ENCODE data around the gene C16orf86.
A peak's percentile ranks its signal among the peaks of the same experiment; 100 is the strongest.
"Not testable (repeated sequence)": the region's sequence is repeated elsewhere in the genome, so short reads cannot be mapped to it uniquely, and the experiment has no call there.

The C16orf86 gene

DNA sequence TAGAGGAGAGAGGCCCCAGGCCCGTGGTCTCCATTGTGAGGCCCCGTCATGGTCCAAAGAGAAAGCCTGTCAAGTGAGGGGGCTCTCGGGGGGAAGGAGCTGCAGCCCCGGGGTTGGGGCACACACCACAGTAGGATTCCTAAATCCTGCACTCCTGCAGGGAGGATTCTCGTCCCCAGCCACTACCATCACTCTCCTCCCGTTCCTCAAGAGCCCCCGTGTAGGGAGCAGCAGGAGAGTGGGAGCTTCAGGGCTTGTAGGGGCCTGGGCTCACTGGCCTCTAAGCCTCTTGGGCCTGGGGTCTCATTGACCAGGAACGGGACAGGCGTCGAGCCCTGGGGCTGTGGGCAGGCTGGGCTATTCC is 821 bp downstream of the C16orf86 start:
- no peak for DNase-seq (ENCODE audit: low spot score)

DNA sequence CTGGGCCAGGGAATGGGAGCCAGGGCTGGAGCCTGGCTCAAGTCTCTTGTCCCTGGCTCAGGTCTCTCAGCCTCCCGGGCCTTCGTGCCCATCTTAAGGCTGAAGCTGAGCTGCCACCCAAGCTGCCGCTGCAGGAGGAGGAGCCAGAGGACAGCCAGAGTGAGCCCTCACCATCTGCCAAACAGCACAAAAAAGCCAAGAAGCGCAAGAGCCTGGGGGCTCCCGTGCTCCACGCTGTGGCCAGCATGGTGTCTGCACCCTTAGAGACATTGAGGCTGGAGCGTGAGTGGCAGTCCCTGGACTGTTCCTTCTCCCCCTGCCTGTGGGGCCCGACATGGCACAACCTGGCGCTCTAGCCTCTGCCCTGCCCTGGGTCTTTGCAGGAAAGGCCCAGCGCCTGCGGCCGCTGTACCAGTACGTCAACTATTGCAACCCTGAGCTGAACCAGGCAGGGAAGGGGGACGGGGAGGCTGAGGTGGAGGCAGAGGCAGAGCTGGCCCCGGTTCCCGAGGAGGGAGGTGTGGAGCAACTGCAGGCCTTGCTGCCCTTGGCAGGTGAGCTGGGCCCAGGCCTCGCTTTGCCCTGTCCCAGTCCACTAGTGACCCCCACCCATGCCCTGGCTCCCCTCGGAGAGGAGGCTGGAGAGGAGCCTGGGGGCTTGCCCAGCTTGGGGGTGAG is 1.3 kb downstream of the C16orf86 start:
- DNase-seq (ENCODE audit: low spot score), result peak; percentile 99

DNA sequence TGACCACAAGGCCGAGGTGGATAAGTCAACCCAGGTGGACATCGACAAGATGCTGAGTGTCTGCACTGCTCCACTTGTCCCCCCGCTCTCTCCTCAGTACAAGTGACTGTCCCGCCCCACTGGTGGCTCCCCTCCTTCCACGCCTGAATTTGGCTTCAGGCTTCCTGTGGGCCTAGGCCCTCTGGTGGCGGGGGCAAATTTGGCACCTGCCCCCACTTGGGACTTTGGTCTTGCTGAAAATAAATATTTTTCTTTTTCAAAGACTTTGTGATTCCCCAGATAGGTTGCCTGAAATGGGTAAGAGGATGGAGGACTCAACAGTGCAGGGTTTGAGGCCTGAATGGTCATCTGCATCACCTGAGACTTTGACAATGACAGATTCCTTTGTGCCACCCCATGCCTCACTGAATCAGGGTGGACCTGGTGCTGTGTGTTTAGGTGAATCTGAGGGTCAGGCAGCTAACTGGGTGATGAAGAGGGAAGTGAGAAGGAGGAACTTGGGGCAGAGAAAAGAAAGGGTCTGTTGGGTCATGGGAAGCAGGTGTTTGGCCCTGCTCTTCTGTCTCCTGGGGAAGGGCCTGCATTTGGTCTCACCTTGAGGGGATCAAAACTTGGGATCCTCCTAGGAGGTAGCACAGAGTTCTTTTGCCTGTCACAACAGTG is 2.0 kb downstream of the C16orf86 start:
- peak; percentile 24 for DNase-seq (ENCODE audit: low spot score)

DNA sequence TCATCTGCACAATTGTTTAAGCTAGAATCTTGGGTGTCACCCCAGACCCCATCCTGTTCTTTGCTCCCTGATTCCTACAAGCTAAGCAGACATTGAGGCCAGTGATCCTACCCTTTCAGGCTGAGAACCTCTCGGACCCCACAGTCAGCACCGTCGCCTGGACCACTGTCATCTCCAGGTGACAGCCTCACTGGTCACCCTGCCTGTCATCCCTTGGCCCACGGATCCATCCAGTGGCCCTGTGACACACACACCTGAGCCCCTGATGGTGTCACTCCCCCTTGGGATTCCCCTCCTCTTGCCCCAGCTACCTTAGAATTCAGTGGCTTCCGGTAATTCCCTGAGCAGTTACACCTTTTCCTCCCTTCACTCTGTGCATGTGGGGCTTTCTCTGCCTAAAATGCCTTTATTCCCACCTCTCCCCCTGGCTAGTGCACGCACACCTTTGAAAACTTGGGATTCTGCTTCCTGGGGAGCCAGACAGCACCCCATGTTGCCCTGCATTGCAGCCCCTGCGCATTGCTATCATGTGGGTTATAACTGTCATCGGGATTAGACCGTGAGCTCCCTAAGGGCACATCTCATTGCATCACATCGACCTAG is 3.0 kb downstream of the C16orf86 start:
- no peak for DNase-seq (ENCODE audit: low spot score)

DNA sequence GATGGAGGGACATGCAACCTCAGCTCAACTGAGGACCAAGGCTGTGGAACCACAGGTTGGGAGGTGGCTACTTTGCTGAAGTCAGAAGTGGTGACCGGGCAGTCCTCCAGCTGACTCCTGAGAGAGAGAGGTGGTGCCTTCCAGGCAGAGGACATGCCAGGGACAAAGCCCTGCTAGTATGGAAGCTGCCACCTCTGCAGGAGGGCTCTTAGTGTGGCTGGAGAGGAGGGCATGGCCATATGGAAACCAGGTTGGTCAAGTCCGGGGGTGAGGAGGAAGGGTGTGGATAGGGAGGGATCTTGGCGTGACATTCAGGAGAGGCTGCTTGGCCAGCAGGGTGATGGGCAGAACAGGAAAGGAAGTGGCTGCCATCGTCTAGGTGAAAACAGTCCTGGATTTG is 5.7 kb downstream of the C16orf86 start:
- no peak for DNase-seq (ENCODE audit: low spot score)

DNA sequence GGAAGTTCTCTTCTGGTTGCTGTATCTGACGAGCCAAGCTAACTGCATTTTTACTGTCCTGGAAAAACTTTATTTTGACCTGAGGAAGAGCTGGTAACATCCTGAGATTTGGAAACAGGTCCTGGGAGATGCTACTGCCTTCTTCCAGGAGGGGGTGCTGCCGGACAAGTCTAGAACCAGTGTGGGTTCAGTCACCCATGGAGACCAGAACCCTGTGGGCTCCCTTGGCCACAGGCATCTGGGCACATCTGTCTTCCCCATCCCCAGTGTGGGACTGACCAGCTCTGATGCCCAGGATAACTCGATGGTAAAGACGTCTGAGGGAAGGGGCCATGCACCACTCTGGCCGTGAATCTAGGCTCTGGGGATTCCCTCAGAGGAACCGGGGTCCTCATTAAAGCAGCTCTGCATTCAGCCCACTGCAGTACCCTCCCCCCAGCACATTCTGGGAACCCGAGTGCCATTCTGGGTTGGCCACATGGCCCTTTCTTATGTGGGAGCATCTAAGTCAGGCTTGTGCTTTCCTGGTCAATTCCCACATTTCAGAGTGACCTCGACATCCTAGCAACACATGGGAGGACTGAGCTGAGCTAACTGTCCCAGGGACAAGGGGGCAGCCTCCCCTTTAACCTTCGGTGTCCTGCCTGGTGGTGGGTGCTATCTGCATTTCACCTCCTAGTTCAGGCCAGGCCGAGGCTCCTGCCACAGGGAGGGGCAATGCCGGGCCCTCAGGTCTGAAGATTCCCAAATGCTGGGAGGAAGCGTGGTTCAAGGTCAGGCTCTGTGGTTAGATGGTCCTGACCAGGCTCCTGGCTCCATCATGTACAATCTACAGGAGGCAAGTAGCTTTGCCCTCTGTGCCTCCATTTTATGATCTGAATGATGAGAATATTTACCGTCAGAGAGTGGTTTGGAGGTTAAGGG is 6.4 kb downstream of the C16orf86 start:
- peak; percentile 83 for DNase-seq (ENCODE audit: low spot score)

DNA sequence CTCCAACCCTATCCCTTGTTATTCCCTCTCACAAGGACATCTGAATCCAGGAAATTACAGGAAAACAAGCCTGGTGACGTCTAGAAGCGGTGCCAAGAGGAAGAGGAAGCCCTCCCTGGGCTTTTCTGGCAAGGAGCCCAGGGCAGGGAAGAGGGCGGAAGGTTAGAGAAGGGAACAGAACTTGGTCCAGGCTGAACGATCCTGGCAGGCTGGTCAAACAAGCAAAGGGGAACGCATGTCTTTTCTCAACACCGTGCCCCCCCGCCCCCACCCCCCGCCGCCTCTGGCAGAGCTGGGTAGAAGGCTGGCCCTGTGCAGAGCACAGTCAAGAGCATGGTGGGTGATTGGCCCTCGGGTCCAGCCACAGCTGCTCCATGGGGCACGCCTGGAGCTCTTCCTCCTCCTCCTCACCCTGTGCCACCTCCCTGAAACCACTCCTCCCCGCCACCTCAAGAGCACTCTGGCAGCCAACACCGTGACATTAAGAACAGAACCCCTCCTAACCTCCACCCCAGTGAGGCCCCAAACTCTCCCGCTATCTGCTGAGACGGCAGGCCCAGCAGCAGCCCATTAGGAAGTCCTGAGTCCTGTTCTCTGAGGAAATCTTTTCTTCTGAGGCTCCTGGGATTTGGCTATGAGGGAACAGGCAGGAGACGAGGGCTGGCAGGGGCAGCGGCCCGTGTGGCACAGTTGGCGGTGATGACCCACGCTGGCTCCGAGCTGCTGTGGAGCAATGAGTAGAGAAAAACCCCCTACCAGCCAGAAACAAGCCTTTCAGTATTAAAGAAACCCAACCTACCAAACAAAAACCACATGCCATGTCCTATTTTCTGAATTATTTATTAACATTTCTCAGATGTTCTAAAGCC is 7.3 kb downstream of the C16orf86 start:
- DNase-seq (ENCODE audit: low spot score), result no peak

DNA sequence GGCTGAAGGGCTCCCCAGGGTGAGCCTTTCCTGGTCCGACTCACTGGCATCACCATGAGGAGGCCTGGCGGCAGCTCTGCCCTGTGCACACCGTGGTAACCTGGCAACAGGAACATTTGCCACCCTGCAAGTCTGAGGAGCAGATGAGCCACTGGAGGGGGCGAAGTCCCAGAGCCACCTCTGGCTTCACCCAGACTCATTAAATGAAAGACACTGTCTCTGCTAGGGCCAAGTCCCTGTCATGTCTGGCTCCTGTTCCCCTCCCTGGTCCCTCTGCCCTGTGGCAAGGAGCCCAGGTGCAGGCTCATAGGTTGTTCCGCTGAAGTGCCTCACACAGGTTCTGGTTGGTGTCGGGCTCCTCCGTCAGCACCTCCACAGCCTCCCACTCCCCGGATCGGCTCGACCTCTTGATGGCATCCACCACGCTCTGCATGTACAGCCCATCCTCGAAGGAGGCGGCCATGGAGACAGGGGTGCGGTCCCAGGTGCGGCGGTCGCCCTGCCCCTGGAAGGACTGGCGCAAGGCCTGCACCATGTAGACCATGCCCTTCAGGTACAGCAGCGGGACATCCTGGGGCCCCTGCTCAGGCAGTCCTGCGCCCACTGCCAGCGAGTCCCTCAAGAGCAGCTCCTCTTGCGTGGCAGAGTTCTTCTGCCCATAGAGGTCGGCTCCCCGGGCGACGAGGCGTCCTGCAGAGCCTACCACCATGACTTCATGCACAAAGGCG is 8.4 kb downstream of the C16orf86 start:
- no peak for DNase-seq (ENCODE audit: low spot score)

DNA sequence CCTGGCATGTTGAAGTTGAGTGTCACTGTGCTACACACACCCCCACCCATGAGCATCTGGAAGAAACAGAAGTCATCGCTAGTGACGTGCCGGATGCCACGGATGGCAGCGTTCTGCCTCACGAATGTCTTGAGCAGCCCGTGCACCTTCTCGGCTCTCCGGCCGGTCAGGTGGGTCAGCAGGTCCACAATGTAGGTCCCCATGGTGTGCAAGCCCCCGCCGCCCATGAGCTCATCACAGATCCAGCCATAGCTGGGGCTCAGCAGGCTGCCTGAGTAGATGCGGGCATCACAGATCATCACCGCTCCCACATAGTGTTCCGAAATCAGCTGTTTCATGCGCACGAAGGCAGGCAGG is 8.9 kb downstream of the C16orf86 start:
- no peak for DNase-seq (ENCODE audit: low spot score)

DNA sequence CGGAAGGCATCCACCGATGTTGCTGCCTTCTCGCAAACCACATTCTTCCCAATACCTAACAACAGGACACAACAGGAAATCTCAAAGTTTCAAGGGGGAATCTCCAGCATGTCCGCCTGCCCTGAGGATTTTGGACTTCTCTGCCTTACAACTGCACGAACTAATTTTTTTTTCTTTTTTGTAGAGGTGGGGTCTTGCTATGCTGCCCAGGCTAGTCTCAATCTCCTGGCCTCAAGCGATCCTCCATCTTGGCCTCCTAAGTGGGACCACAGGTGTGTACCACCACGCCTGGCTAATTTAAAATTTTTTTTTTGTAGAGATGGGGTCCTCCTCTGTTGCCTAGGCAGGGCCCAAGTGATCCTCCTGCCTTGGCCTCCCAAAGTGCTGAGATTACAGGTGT is 9.4 kb downstream of the C16orf86 start:
- DNase-seq (ENCODE audit: low spot score), result no peak

DNA sequence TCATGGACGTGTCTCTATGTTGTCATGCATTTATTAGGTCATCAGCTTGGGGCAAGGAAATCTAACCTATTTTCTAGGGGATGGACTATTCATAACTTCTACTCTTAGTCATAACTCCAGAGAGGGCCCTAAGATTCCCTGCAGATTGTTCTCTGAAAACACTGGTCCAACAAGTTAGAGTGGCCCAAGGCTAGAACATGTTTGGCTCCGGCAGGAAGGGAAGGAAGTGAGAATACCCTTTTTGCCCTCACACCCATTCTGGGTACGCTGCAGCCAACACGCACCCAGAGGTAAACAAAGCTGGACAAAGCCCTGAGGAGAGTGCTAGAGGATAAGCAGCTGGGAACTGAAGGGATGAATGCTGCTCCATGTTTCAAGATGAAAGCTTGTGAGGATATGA is 9.9 kb downstream of the C16orf86 start:
- DNase-seq (ENCODE audit: low spot score), result no peak

DNA sequence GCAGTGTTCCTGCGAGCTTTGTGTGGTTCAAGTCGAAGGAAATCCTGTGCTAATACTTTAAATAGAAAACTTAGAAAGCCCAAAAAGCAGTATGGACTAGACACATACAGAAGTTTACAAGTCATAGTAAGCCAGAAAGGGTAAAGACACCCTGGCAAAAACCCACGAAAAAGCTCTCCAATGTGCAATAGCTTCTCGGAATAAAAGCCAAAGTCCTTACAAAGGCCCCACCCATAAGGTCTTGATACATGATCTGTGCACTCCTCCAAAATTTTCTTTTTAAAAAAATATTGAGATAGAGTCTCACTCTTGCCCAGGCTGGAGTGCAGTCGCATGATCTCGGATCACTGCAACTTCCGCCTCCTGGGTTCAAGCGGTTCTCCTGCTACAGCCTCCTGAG is 10.3 kb downstream of the C16orf86 start:
- no peak for DNase-seq (ENCODE audit: low spot score)

DNA sequence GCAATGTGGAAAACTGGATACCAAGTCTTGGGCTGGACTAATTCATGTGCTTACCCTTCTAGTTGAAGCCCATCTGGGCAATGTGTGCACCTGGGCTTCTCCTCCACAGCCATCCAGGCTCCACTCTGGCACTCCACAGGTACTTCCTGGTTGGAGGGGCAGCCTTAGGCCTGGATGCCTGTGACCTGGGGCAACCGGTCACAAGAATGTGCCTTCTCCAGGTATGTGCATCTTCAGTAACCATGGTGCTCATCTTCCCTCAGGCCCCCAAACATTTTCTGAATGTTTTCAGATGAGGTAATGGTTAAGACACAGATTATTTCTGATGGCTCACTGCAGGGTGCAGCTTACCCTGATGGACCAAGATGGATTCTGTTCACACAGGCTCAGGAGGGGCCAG is 11.1 kb downstream of the C16orf86 start:
- no peak for DNase-seq (ENCODE audit: low spot score)

DNA sequence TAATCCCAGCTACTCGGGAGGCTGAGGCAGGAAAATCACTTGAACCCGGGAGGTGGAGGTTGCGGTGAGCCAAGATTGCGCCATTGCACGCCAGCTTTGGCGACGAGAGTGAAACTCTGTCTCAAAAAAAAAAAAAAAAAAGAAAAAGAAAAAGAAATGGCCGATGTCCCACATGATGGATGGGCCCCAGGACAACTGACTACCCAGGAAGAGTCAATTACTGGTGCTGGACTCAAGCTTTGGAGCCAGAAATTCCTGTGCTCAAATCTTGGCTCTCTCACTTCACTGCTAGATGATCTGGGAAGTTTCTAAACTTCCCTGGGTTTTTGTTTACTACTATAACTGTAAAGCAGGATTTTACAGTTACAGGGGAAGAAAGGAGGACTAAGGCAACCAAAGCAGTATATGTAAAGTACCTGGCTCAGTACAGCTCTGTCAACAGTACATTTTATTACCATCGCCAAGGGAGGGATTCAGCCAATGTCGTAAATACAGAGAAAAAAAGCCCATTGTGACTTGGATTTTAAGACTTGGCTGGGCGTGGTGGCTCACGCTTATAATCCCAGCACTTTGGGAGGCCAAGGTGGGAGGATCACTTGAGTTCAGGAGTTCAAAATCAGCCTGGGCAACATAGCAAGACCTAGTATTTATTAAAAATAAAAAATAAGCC is 11.9 kb downstream of the C16orf86 start:
- DNase-seq (ENCODE audit: low spot score), result no peak

DNA sequence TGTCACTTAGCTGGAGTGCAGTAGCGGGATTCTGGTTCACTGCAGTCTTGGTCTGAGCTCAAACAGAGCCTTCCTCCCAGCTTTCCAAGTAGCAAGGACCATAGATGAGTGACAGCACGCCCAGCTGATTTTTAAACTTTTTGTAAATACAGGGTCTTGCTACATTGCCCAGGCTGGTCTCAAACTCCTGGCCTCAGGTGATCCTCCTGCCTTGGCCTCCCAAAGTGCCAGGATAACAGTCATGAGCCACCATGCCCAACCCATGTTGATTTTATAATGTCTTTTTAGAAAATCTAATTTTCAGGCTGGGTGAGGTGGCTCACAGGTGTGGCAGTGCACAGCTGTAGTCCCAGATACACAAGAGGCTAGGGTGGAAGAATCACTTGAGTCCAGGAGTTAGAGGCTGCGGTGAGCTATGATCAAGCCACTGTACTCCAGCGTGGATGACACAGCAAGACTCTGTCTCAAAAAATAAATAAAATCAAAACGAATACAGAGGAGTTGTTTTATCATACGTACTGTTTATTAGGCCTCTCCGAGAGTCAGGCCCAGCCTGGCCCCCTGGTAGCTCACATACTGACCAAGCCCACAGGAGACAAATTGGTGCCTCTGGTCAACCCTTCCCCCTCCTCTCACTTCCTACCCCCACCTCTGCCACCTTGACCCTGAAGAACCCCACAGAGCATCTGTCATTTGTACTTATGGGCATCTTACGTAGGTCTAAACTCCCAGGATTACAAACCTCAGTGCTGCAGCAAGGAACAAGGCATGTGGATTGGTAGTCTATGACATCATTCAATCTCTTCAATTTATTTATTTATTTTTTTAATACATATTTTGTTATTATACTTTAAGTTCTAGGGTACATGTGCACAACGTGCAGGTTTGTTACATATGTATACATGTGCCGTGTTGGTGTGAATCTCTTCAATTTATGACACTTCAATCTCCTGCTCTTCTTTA is 13.6 kb downstream of the C16orf86 start:
- DNase-seq (ENCODE audit: low spot score), result no peak

DNA sequence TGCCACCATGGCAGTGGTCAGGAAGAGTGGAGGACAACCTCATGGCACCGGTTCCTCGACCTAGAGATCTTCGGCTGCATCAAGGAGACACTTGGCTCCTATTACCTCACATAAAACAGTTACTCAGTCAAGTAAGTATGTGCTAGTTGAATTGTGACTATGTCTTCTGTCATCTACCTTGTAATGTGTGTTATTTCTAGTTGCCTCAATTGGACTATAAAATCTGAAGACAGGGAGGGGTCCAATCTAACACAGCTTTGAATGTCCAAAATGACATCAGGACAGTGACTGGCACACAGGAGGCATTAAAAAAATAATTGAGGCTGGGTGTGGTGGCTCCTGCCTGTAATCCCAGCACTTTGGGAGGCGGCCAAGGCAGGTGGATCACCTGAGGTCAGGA is 17.2 kb downstream of the C16orf86 start:
- no peak for DNase-seq (ENCODE audit: low spot score)

DNA sequence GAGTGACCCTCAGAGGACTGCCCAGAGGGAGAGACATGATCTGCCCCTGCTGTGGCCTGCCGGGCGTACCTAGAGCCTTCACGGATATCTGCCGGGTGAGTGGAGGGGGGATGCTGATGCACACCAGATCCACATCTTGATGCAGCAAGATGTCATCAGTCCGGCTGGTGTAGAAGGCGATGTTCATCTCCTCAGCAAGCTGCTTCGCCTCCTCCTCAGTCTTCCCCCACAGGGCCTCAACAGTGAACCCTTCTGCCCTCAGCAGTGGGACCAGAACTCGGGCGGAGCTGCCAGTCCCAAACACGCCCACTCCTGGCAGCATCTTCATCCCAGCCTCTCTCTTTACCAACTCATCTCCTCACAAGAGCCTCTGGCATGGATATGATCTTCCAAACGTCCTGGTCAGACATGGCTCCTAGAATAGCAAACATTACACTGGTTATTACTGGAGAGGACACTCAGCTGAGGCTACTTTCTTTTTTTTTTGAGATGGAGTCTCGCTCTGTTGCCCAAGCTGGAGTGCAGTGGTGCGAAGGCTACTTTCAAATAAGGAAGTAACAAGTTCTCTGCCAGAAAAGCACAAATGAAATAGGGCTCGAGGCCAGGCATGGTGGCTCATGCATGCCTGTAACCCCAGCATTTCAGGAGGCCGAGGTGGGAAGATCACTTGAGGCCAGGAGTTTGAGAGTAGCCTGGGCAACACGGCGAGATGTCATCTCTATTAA is 18.9 kb downstream of the C16orf86 start:
- no peak for DNase-seq (ENCODE audit: low spot score)

DNA sequence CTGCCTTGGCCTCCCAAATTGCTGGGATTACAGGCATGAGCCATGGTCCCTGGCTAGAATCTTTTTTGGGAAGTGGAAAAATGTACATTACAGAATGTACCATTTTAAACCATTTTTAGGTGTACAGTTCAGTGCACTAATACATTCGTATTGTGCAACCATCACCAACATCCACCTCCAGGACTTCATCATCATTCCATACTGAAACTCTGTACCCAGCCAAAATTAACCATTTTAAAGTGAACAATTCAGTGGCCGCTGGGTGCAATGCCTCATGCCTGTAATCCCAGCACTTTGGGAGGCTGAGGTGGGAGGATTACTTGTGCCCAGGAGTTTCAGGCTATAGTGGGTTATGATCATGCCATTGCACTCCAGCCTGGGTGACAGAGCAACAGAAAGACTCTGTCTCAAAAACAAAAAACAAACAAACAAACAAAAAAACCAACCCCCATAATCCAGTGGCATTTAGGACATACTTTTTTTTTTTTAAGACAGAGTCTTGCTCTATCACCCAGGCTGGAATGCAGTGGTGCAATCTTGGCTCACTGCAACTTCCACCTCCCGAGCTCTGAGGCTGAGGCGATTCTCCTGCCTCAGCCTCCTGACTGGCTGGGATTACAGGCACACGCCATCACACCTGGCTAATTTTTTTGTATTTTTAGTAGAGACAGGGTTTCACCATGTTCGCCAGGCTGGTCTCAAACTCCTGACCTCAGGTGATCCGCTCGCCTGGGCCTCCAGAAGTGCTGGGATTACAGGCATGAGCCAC is 27.1 kb downstream of the C16orf86 start:
- not testable (repeated sequence) for DNase-seq (ENCODE audit: low spot score)
